Measurements from ENCODE around the gene GOLIM4. TPM values are rescaled to one million over a fixed set of nuclear protein-coding genes. Genes with fewer than 3 reads are reported as not detected.

The GOLIM4 gene
- total RNA-seq, 3 donors from 2014 or later (not counting 1 experiment from before 2014, with no cell fraction given): 13.7 to 17.9 (median 17.9) TPM

- H3K9me3 ChIP-seq (ENCODE audit: control insufficient read depth, insufficient read depth, low read length): no peaks in the 10 kb centered on the region
- H3K4me3 ChIP-seq (ENCODE audit: low read length): no peak overlapping the region
- TF ChIP-seq CTCF (IDR thresholded peaks at IDR 0.05): no peak
- H3K4me1 ChIP-seq (ENCODE audit: control insufficient read depth, insufficient read depth, low read length): no peaks in the 10 kb centered on the region
- H3K27ac ChIP-seq (ENCODE audit: low read length): no peak overlapping the region
- H3K27ac Mint-ChIP-seq: no peak overlapping the region
- H3K36me3 Mint-ChIP-seq: no peaks in the 10 kb centered on the region
- H3K36me3 ChIP-seq (ENCODE audit: control insufficient read depth, insufficient read depth, low read length): no peaks in the 10 kb centered on the region
- H3K27me3 Mint-ChIP-seq (ENCODE audit: low read depth in 2 of 2): no peaks in the 10 kb centered on the region
- H3K4me1 Mint-ChIP-seq: peaks cover 21 to 27% of the 10 kb centered on the region in 2 donors
- no peak for DNase-seq
- no peak for ATAC-seq
- H3K27me3 ChIP-seq (ENCODE audit: control insufficient read depth, insufficient read depth, low read length): no peaks in the 10 kb centered on the region
- no peaks in the 10 kb centered on the region for H3K9me3 Mint-ChIP-seq
- WGBS (ENCODE audit: insufficient coverage): 91% methylated on average over 3 of the region's 5 CpGs
- intact Hi-C loops (cut with micrococcal nuclease): no loop called here
- H3K4me3 Mint-ChIP-seq: no peak overlapping the region
Measured at GRCh38 chr3:168080499-168081170, 15.1 kb downstream of the GOLIM4 start.

- Mint-ChIP-seq H3K27ac (no peak overlapping the region), H3K4me1 (peaks cover 15 to 20% of the 10 kb centered on the region in 2 donors)
Measured at GRCh38 chr3:168080022-168080421, 15.7 kb downstream of the GOLIM4 start.

GRCh38 chr3:168077091-168077490 lies 18.6 kb downstream of the GOLIM4 start:
- peaks cover 0 to 12% of the 10 kb centered on the region in 2 donors for H3K4me1 Mint-ChIP-seq
- no peaks in the 10 kb centered on the region for H3K9me3 ChIP-seq (ENCODE audit: control insufficient read depth, insufficient read depth, low read length)
- intact Hi-C loops (cut with micrococcal nuclease): no loop called here
- no peaks in the 10 kb centered on the region for H3K36me3 Mint-ChIP-seq
- no peak overlapping the region for H3K27ac ChIP-seq (ENCODE audit: low read length)
- H3K27ac Mint-ChIP-seq: no peak overlapping the region
- no peak for TF ChIP-seq CTCF (IDR thresholded peaks at IDR 0.05)
- H3K9me3 Mint-ChIP-seq: no peaks in the 10 kb centered on the region
- H3K4me1 ChIP-seq (ENCODE audit: control insufficient read depth, insufficient read depth, low read length): no peaks in the 10 kb centered on the region
- WGBS (ENCODE audit: insufficient coverage): 90% methylated on average over 2 of the region's 2 CpGs
- H3K27me3 ChIP-seq (ENCODE audit: control insufficient read depth, insufficient read depth, low read length): no peaks in the 10 kb centered on the region
- DNase-seq (no peak), ATAC-seq (no peak)
- H3K4me3 Mint-ChIP-seq: no peak overlapping the region
- no peaks in the 10 kb centered on the region for H3K27me3 Mint-ChIP-seq (ENCODE audit: low read depth in 2 of 2)
- H3K36me3 ChIP-seq (ENCODE audit: control insufficient read depth, insufficient read depth, low read length): no peaks in the 10 kb centered on the region
- H3K4me3 ChIP-seq (ENCODE audit: low read length): no peak overlapping the region

More at GRCh38 chr3:168080022-168080421, 15.7 kb downstream of the GOLIM4 start:
- Histone ChIP-seq H3K27ac (ENCODE audit: low read length) (no peak overlapping the region), H3K27me3 (ENCODE audit: control insufficient read depth, insufficient read depth, low read length) (no peaks in the 10 kb centered on the region), H3K9me3 (ENCODE audit: control insufficient read depth, insufficient read depth, low read length) (no peaks in the 10 kb centered on the region), H3K4me1 (ENCODE audit: control insufficient read depth, insufficient read depth, low read length) (no peaks in the 10 kb centered on the region), H3K4me3 (ENCODE audit: low read length) (no peak overlapping the region), H3K36me3 (ENCODE audit: control insufficient read depth, insufficient read depth, low read length) (no peaks in the 10 kb centered on the region)
- DNase-seq: no peak
- Mint-ChIP-seq H3K36me3 (no peaks in the 10 kb centered on the region), H3K27me3 (ENCODE audit: low read depth in 2 of 2) (no peaks in the 10 kb centered on the region), H3K9me3 (no peaks in the 10 kb centered on the region), H3K4me3 (no peak overlapping the region)
- intact Hi-C loops (cut with micrococcal nuclease): no loop called here
- ATAC-seq: no peak
- 86% methylated on average over 2 of the region's 3 CpGs for WGBS (ENCODE audit: insufficient coverage)
- no peak for TF ChIP-seq CTCF (IDR thresholded peaks at IDR 0.05)

Measured in natural killer cell (primary cell).